Measurements from ENCODE around the gene PORCN. TPM values are rescaled to one million over a fixed set of nuclear protein-coding genes. Genes with fewer than 3 reads are reported as not detected.
"Not testable (repeated sequence)": the region's sequence is repeated elsewhere in the genome, so short reads cannot be mapped to it uniquely, and the experiment has no call there.

The PORCN gene
- total RNA-seq, 1 donor: 6.5 TPM

DNA sequence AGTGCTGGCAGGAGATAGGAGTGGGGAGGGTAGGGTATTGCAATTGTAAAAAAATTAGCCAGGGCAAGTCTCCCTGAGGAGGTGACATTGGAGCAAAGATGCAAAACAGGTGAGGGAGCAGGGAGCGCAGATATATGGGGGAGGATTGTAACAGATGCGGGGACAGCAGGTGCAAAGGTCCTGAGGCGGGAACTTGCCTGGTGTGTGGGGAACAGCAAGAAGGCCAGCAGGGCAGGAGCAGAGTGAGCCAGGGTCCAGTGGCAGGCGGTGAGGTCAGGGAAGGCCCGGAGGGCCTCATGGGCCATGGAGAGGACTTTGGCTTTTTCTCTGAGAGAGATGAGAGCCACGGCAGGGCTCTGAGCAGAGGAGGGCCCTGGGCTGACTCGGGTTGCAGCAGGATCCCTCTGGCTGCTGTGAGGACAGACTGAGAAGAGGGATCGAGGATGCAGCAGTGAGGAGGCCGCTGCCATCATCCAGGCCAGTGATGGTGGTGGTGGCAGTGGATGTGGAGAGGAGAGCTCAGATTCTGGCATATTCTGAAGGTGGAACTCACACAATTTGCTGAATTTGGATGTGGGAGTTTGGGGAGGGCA lies 6.2 kb downstream of the PORCN start:
- H3K4me3 ChIP-seq (ENCODE audit: low read depth, low read length): no peak overlapping the region
- DNase-seq (ENCODE audit: low read depth): no peak
- TF ChIP-seq, protein P1, sequence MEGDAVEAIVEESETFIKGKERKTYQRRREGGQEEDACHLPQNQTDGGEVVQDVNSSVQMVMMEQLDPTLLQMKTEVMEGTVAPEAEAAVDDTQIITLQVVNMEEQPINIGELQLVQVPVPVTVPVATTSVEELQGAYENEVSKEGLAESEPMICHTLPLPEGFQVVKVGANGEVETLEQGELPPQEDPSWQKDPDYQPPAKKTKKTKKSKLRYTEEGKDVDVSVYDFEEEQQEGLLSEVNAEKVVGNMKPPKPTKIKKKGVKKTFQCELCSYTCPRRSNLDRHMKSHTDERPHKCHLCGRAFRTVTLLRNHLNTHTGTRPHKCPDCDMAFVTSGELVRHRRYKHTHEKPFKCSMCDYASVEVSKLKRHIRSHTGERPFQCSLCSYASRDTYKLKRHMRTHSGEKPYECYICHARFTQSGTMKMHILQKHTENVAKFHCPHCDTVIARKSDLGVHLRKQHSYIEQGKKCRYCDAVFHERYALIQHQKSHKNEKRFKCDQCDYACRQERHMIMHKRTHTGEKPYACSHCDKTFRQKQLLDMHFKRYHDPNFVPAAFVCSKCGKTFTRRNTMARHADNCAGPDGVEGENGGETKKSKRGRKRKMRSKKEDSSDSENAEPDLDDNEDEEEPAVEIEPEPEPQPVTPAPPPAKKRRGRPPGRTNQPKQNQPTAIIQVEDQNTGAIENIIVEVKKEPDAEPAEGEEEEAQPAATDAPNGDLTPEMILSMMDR (IDR thresholded peaks at IDR 0.05; ENCODE audit: insufficient read depth, low read depth, low read length): no peak

DNA sequence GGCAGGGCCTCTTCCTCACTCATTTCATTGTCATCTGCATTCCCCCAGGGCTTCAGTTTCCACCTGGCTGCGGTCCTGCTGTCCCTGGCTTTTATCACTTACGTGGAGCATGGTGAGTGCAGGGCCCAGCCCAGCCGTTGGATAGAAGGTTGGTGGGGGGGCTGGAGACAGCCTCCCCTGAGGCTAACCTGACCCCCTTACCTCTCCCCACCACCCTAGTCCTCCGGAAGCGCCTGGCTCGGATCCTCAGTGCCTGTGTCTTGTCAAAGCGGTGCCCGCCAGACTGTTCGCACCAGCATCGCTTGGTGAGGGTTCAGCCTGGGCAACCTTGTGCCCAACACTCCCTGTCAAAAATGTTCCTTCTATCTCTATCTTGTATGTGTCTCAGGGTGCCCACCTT lies 7.0 kb downstream of the PORCN start:
- H3K4me3 ChIP-seq (ENCODE audit: low read depth, low read length): no peak overlapping the region

DNA sequence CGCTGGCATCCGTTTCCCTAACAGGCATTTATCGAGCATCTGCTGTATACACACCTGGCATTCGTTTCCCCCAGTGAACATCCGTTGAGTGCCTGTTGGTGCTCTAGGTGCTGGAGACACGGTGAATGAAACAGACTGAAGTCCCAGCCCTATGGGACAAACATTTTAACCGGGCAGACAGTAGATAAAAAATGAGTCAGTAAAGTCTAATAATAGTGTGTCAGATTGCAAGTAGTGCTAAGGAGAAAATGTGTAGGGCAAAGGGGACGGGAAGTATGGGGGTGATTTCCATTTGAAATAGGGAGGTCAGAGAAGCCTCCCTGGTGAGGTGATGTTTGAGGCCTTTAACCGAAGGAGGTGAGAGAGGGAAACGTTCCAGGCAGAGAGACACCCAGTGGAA lies 7.5 kb downstream of the PORCN start:
- no peak overlapping the region for H3K4me3 ChIP-seq (ENCODE audit: low read depth, low read length)
- DNase-seq (ENCODE audit: low read depth): no peak
- TF ChIP-seq, protein P1 (IDR thresholded peaks at IDR 0.05; ENCODE audit: insufficient read depth, low read depth, low read length): no peak

More for the DNA sequence above, 7.0 kb downstream of the PORCN start:
- DNase-seq (ENCODE audit: low read depth): no peak
- TF ChIP-seq, protein P1 (IDR thresholded peaks at IDR 0.05; ENCODE audit: insufficient read depth, low read depth, low read length): no peak

DNA sequence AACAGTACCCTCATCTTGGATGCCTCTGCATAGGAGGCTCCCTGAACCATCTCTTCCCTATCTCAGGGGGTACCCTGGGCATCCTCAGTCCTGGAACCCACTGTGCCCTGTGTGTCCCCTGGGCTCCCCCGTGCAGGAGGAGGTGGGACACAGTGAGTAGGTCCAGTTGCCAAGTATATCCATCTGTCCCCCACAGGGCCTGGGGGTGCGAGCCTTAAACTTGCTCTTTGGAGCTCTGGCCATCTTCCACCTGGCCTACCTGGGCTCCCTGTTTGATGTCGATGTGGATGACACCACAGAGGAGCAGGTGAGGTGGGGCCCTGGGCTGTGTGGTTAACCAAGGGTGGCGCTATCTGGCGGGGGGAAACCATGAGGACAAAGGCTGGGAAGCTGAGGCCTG lies 8.2 kb downstream of the PORCN start:
- DNase-seq (ENCODE audit: low read depth): no peak
- no peak overlapping the region for H3K4me3 ChIP-seq (ENCODE audit: low read depth, low read length)
- TF ChIP-seq, protein P1 (IDR thresholded peaks at IDR 0.05; ENCODE audit: insufficient read depth, low read depth, low read length): no peak

DNA sequence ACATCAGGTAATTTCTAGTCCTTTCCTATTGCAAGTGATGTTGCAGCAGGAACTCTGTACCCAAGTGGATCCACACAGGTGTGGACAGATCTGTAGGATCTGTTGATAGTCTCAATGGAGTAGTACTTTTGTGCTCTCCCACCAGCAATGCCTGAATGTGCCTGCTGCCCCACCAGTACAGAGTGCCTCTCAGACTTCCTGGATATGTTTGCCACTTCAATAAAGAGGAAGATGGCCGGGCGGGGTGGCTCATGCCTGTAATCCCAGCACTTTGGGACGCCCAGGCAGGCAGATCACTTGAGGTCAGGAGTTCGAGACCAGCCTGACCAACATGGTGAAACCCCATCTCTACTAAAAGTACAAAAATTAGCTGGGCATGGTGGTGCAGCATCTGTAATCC lies 10.7 kb downstream of the PORCN start:
- not testable (repeated sequence) for H3K4me3 ChIP-seq (ENCODE audit: low read depth, low read length); DNase-seq (ENCODE audit: low read depth)

DNA sequence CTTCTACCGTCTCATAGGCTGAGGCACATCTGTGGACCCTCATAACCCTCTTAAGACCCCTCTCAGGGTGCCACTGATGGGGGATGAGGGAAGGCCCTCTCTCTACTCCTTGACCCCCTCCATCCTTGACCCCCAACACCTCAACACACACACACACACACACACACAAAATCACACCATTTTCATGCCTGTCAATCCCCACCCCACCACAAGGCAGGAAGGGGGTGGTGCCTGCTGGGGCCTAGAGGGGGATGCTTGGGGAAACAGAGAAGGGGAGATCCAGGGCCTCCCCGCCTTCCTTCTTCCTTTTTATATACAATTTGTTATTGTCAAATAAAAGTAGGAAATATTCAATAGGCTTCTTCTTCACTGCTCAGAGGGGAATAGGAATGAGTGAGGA lies 11.7 kb downstream of the PORCN start:
- DNase-seq (ENCODE audit: low read depth): no peak
- no peak overlapping the region for H3K4me3 ChIP-seq (ENCODE audit: low read depth, low read length)
- TF ChIP-seq, protein P1 (IDR thresholded peaks at IDR 0.05; ENCODE audit: insufficient read depth, low read depth, low read length): no peak

DNA sequence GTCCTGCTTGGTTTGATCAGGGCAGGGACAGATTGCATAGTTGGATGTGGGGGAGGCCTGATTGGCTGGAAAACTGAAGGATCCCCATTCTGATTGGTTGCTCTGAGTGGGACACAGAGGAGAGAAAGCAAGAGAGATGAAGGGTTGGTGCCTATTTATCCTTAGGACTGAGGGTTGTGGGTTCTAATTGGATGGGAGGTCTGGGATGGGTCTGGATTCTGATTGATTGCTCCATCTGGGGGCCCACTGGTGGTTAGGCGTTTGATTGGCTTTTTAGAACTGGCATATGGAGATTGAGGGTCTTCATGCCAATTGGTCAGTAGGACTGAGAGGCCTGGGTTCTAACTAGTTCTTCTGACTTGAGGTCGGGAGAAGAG lies 12.2 kb downstream of the PORCN start:
- TF ChIP-seq, protein P1 (IDR thresholded peaks at IDR 0.05; ENCODE audit: insufficient read depth, low read depth, low read length): no peak
- DNase-seq (ENCODE audit: low read depth): no peak
- peak overlapping the region; percentile 72 for H3K4me3 ChIP-seq (ENCODE audit: low read depth, low read length)
